CD4-positive, alpha-beta T cell treated with Interleukin-4 for 1 hour (primary cell): ENCODE data around the gene HNRNPUL2.
"Not testable (repeated sequence)": the region's sequence is repeated elsewhere in the genome, so short reads cannot be mapped to it uniquely, and the experiment has no call there.

Source experiments
- DNase-seq, 2 donors: peaks; one replicate each; pipeline ENCODE4 v3.0.0-alpha.2; 2020 to 2022

The HNRNPUL2 gene

GRCh38 chr11:62726156-62726914, 922 bp downstream of the HNRNPUL2 start:
- no peak for DNase-seq

- no peak for DNase-seq
These were observed 1.6 kb downstream of the HNRNPUL2 start for GRCh38 chr11:62725646-62726045.

GRCh38 chr11:62724171-62724570, 3.1 kb downstream of the HNRNPUL2 start:
- no peak for DNase-seq

- no peak for DNase-seq
These were observed 5.3 kb downstream of the HNRNPUL2 start for GRCh38 chr11:62721994-62722393.

GRCh38 chr11:62719302-62719978, 7.8 kb downstream of the HNRNPUL2 start:
- no peak for DNase-seq

- DNase-seq = no peak
These were observed 10.4 kb downstream of the HNRNPUL2 start for GRCh38 chr11:62716816-62717215.

GRCh38 chr11:62716206-62716605, 11.1 kb downstream of the HNRNPUL2 start:
- DNase-seq = no peak

GRCh38 chr11:62715150-62716130, 11.8 kb downstream of the HNRNPUL2 start:
- DNase-seq = no peak

GRCh38 chr11:62713343-62713742, 13.9 kb downstream of the HNRNPUL2 start:
- no peak for DNase-seq

GRCh38 chr11:62712861-62713260, 14.4 kb downstream of the HNRNPUL2 start:
- no peak for DNase-seq

GRCh38 chr11:62712276-62712812, 14.9 kb downstream of the HNRNPUL2 start:
- no peak for DNase-seq

GRCh38 chr11:62710001-62710345, 17.3 kb downstream of the HNRNPUL2 start:
- no peak for DNase-seq

- peak; percentile 98 to 99 for DNase-seq
These were observed 17.8 kb downstream of the HNRNPUL2 start for GRCh38 chr11:62709247-62710000.

GRCh38 chr11:62708793-62709192, 18.5 kb downstream of the HNRNPUL2 start:
- DNase-seq = peak; percentile 42 to 61

GRCh38 chr11:62708392-62708791, 18.9 kb downstream of the HNRNPUL2 start:
- DNase-seq = no peak

GRCh38 chr11:62707277-62707861, 19.9 kb downstream of the HNRNPUL2 start, which contains the start of the genes BSCL2 and GNG3:
Gene BSCL2, minus strand, starts transcription at chr11:62707424. Its CDS starts 229 bp downstream, at chr11:62707195.
Gene GNG3, plus strand, starts transcription at chr11:62707676. Its CDS starts 620 bp downstream, at chr11:62708296.
- no peak for DNase-seq

GRCh38 chr11:62706850-62707247, 20.4 kb downstream of the HNRNPUL2 start:
- DNase-seq = no peak

GRCh38 chr11:62705880-62706849, 21.1 kb downstream of the HNRNPUL2 start:
- DNase-seq = peak; percentile 93 to 94

GRCh38 chr11:62705413-62705812, 21.8 kb downstream of the HNRNPUL2 start:
- DNase-seq = no peak

GRCh38 chr11:62703921-62704320, 23.3 kb downstream of the HNRNPUL2 start:
- DNase-seq = not testable (repeated sequence)
